H1 (cell line): ENCODE data around the gene CNGB1. TPM values are rescaled to one million over a fixed set of nuclear protein-coding genes. Genes with fewer than 3 reads are reported as not detected.

Source experiments
- CTCF ChIA-PET: fragments of 300-600 bp; sonication (Branson Sonifier 250); formaldehyde crosslinking; loops from one replicate; lab custom pipeline; 2021; ENCODE audit not compliant: partially characterized antibody; lab: Charles Lee
- POLR2A ChIA-PET: fragments of 300-600 bp; sonication (Branson Sonifier 250); formaldehyde crosslinking; loops from one replicate; lab custom pipeline; 2021; ENCODE audit warnings: inconsistent platforms; ENCODE audit not compliant: partially characterized antibody; lab: Charles Lee
- DNase-seq, 2 experiments: peaks; one replicate each; pipeline versions ENCODE4 v3.0.0 to v3.0.0-alpha.2; 2010 to 2022; ENCODE audit warnings: low spot score in 2 of 2, low read depth in 1 of 2, mixed read lengths in 1 of 2
- FAIRE-seq: peaks from 2 replicates; lab custom pipeline; 2011; peaks lifted over from hg19 to GRCh38; lab: Jason Lieb, UNC
- H2AFZ ChIP-seq: 2 replicates; pipeline ENCODE4 v1.8.1; 2012; ENCODE audit warnings: low read length, inconsistent platforms
- H2AK5ac ChIP-seq: 2 replicates; pipeline ENCODE4 v1.6.1; 2013; ENCODE audit warnings: low read depth, low read length
- H2BK120ac ChIP-seq: replicated peaks from 2 replicates; pipeline ENCODE3; 2013; ENCODE audit warnings: low read depth, low read length, inconsistent platforms
- H2BK12ac ChIP-seq: 2 replicates; pipeline ENCODE4 v1.6.1; 2013; ENCODE audit warnings: low read depth, low read length
- H2BK15ac ChIP-seq: 2 replicates; pipeline ENCODE4 v1.6.1; 2013; ENCODE audit warnings: low read length
- H2BK20ac ChIP-seq: 2 replicates; pipeline ENCODE4 v1.6.1; 2013; ENCODE audit warnings: low read length
- H2BK5ac ChIP-seq: 2 replicates; pipeline ENCODE4 v1.6.1; 2013; ENCODE audit warnings: low read depth, low read length
- H3K14ac ChIP-seq: 2 replicates; pipeline ENCODE4 v1.6.1; 2013; ENCODE audit warnings: inconsistent platforms; ENCODE audit not compliant: insufficient read length
- H3K18ac ChIP-seq: 2 replicates; pipeline ENCODE4 v1.6.1; 2013; ENCODE audit warnings: low read length; ENCODE audit errors: extremely low read depth
- H3K23ac ChIP-seq: 2 replicates; pipeline ENCODE4 v1.6.1; 2013; ENCODE audit warnings: inconsistent platforms; ENCODE audit not compliant: insufficient read length
- H3K23me2 ChIP-seq: 2 replicates; pipeline ENCODE4 v1.6.1; 2013; ENCODE audit warnings: low read depth, low read length
- H3K27ac ChIP-seq: 2 replicates; pipeline ENCODE4 v1.6.1; 2011; ENCODE audit warnings: low read depth, low read length, inconsistent platforms
- H3K27me3 ChIP-seq, 4 experiments: replicated peaks in 1 of 4; 1 replicate in 1 of 4; 2 replicates in 3 of 4; pipeline versions ENCODE4 v1.6.1 to v1.8.1; 2011 to 2013; ENCODE audit warnings: low read length in 3 of 4, mild to moderate bottlenecking in 3 of 4, inconsistent platforms in 2 of 4, mixed read lengths in 2 of 4, moderate library complexity in 1 of 4; ENCODE audit not compliant: control insufficient read depth in 3 of 4, insufficient read depth in 3 of 4; ENCODE audit errors: extremely low read depth in 1 of 4
- H3K36me3 ChIP-seq, 4 experiments: 2 replicates each; pipeline versions ENCODE4 v1.6.1 to v1.8.1; 2011 to 2013; ENCODE audit warnings: mild to moderate bottlenecking in 4 of 4, low read length in 3 of 4, moderate library complexity in 2 of 4, control low read depth in 1 of 4, inconsistent platforms in 1 of 4; ENCODE audit not compliant: insufficient read depth in 4 of 4, control insufficient read depth in 2 of 4
- H3K4ac ChIP-seq: replicated peaks from 2 replicates; pipeline ENCODE3; 2013; ENCODE audit warnings: low read length, low read depth, mixed read lengths, inconsistent platforms; ENCODE audit not compliant: insufficient read length
- H3K4me1 ChIP-seq, 4 experiments: replicated peaks in 1 of 4; 1 replicate in 1 of 4; 2 replicates in 3 of 4; pipeline versions ENCODE4 v1.6.1 to v1.8.1; 2011 to 2013; ENCODE audit warnings: low read length in 3 of 4, inconsistent platforms in 2 of 4, mixed read lengths in 1 of 4; ENCODE audit not compliant: insufficient read depth in 4 of 4, control insufficient read depth in 3 of 4
- H3K4me2 ChIP-seq, 2 experiments: 2 replicates each; pipeline versions ENCODE4 v1.6.1 to v1.8.1; 2011 to 2013; ENCODE audit warnings: low read depth in 2 of 2, low read length in 2 of 2, control low read depth in 1 of 2, inconsistent platforms in 1 of 2, mild to moderate bottlenecking in 1 of 2; ENCODE audit not compliant: insufficient read depth in 1 of 2
- H3K4me3 ChIP-seq, 4 experiments: fragments of 200-600, 300-600 bp in 1 of 4; sonication (generic), shearing (Covaris generic), sonication (Bioruptor Twin) in 1 of 4; 2 replicates each; pipeline versions ENCODE4 v1.5.1 to v1.8.1; 2011 to 2016; ENCODE audit warnings: low read length in 4 of 4, low read depth in 3 of 4, control low read depth in 2 of 4, inconsistent platforms in 2 of 4, mild to moderate bottlenecking in 2 of 4, mixed read lengths in 1 of 4, moderate library complexity in 1 of 4; ENCODE audit not compliant: insufficient read depth in 2 of 4; ENCODE audit errors: extremely low read depth in 1 of 4
- H3K56ac ChIP-seq: replicated peaks from 2 replicates; pipeline ENCODE3; 2013; ENCODE audit warnings: low read depth, mild to moderate bottlenecking, mixed read lengths, low read length, inconsistent platforms; ENCODE audit not compliant: insufficient read length
- H3K79me1 ChIP-seq: 2 replicates; pipeline ENCODE4 v1.6.1; 2013; ENCODE audit warnings: low read depth, low read length, control low read depth
- H3K79me2 ChIP-seq, 2 experiments: 2 replicates each; pipeline versions ENCODE4 v1.6.1 to v1.8.1; 2012 to 2013; ENCODE audit warnings: low read length in 2 of 2, mild to moderate bottlenecking in 2 of 2, inconsistent platforms in 1 of 2; ENCODE audit not compliant: insufficient read depth in 2 of 2, control insufficient read depth in 1 of 2
- H3K9ac ChIP-seq, 4 experiments: replicated peaks in 1 of 4; 1 replicate in 1 of 4; 2 replicates in 3 of 4; pipeline versions ENCODE4 v1.6.1 to v1.8.1; 2011 to 2013; ENCODE audit warnings: low read depth in 3 of 4, low read length in 3 of 4, control low read depth in 2 of 4, mild to moderate bottlenecking in 2 of 4, moderate library complexity in 2 of 4, inconsistent platforms in 1 of 4; ENCODE audit errors: extremely low read depth in 1 of 4
- H3K9me3 ChIP-seq, 2 experiments: 2 replicates each; pipeline versions ENCODE4 v1.6.1 to v1.8.1; 2012 to 2013; ENCODE audit warnings: mild to moderate bottlenecking in 2 of 2, moderate library complexity in 2 of 2, control low read depth in 1 of 2, inconsistent platforms in 1 of 2, low read depth in 1 of 2, low read length in 1 of 2, mixed read lengths in 1 of 2; ENCODE audit not compliant: insufficient read depth in 2 of 2
- H4K20me1 ChIP-seq, 2 experiments: replicated peaks in 1 of 2; 2 replicates each; pipeline versions ENCODE3 to v1.8.1; 2011 to 2013; ENCODE audit warnings: inconsistent platforms in 2 of 2, low read length in 2 of 2, mild to moderate bottlenecking in 1 of 2; ENCODE audit not compliant: insufficient read depth in 2 of 2, control insufficient read depth in 1 of 2
- H4K5ac ChIP-seq: 2 replicates; pipeline ENCODE4 v1.6.1; 2013; ENCODE audit warnings: low read length, low read depth, mixed read lengths, inconsistent platforms; ENCODE audit not compliant: insufficient read length
- H4K8ac ChIP-seq: 2 replicates; pipeline ENCODE4 v1.8.0; 2013; ENCODE audit warnings: mild to moderate bottlenecking, moderate library complexity, low read length, inconsistent platforms; ENCODE audit not compliant: insufficient read depth; ENCODE audit errors: extremely low read depth
- H4K91ac ChIP-seq: replicated peaks from 2 replicates; pipeline ENCODE3; 2013; ENCODE audit warnings: low read length, mixed read lengths, inconsistent platforms; ENCODE audit not compliant: insufficient read length
- SP4 ChIP-seq: IDR thresholded peaks from 2 replicates; pipeline ENCODE4 v1.6.1; 2012; ENCODE audit warnings: low read length, inconsistent platforms
- WGBS, 2 experiments: shearing (Covaris generic) in 1 of 2; methylation state at CpG; one replicate each; pipeline versions ENCODE4 v1.1.6 to v1.1.7; 2013 to 2015; ENCODE audit warnings: low lambda C conversion rate in 2 of 2, mixed read lengths in 2 of 2, inconsistent platforms in 1 of 2, low coverage in 1 of 2, missing lambda C conversion rate in 1 of 2; ENCODE audit not compliant: insufficient replicate concordance in 2 of 2, insufficient coverage in 1 of 2, insufficient read length in 1 of 2; ENCODE audit errors: extremely low coverage in 1 of 2, missing lambda C conversion rate in 1 of 2; 5-methylcytosine and 5-hydroxymethylcytosine counted together
- polyA plus RNA-seq, 7 experiments: library from polyadenylated mRNA; depleted of rRNA in 3 of 7; stranded (reverse) in 5 of 7; unstranded in 2 of 7; fragments of >200 nt in 5 of 7; fragments of 200-250 nt in 2 of 7; gene quantifications; 1 replicate in 5 of 7; 2 replicates in 1 of 7; 4 replicates in 1 of 7; pipeline versions ENCODE4 v1.2.1 to v1.2.3, GENCODE V29; 2011 to 2013; ENCODE audit warnings: missing spikeins in 2 of 7, mixed read lengths in 2 of 7
- total RNA-seq: library from RNA; stranded (reverse); fragmentation: NEBNext Ultra II Directional; extraction: Animal tissue kit (Norgen Biotek cat#: 25700); gene quantifications from 2 replicates; pipeline ENCODE4 v1.2.1, GENCODE V29; 2021

Gene CNGB1
- total and polyA plus RNA-seq, 2 of the 8 experiments (the other 6 are each of a cell fraction or from before 2014, with no cell fraction given), result not detected

DNA sequence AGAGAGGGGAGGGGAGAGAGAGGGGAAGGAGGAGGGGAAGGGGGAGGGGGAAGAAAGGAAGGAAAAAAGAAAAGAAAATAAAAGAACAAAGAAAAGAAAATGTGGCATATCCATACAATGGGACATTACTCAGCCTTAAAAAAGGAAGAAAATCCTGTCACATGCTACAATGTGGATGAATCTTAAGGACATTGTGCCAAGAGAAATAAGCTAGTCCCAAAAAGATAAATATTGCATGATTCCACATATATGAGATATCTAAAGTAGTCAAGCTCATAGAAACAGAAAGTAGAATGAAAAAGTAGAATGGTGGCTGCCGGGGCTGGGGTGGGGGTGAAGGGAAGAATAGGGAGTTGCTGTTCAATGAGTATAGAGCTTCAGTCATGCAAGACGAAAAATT lies 40.4 kb downstream of the CNGB1 start:
- Histone ChIP-seq H3K56ac (no peak overlapping the region), H3K18ac (no peak overlapping the region), H3K4me1 (peaks cover 0 to 2% (median 0%) of the 10 kb centered on the region in 4 experiments; a peak in 1 of 7 replicates), H2AK5ac (no peak overlapping the region), H3K4ac (no peak overlapping the region), H3K4me2 (no peak overlapping the region), H3K23ac (no peak overlapping the region), H3K36me3 (no peaks in the 10 kb centered on the region), H4K5ac (no peak overlapping the region), H3K9ac (no peak overlapping the region), H2BK120ac (no peak overlapping the region), H3K79me2 (no peaks in the 10 kb centered on the region), H2AFZ (no peak overlapping the region), H4K8ac (no peak overlapping the region), H2BK5ac (no peak overlapping the region), H3K79me1 (no peaks in the 10 kb centered on the region), H3K4me3 (no peak overlapping the region), H3K14ac (no peak overlapping the region), H4K20me1 (no peaks in the 10 kb centered on the region), H4K91ac (no peak overlapping the region), H3K27ac (no peak overlapping the region), H2BK20ac (no peak overlapping the region), H2BK15ac (no peak overlapping the region), H3K9me3 (no peaks in the 10 kb centered on the region), H3K27me3 (no peaks in the 10 kb centered on the region; a peak in 1 of 7 replicates), H3K23me2 (no peaks in the 10 kb centered on the region), H2BK12ac (no peak overlapping the region)
- 87% methylated on average over 2 of the region's 2 CpGs; no CpG with 5 or more reads in 1 of the 2 experiments for WGBS, 2 experiments
- TF ChIP-seq SP4, result no peak
- DNase-seq, result no peak
- no peak for FAIRE-seq
- CTCF ChIA-PET, result interaction anchor here (0.7 to 3.6 kb wide), 7 partner anchors 9 to 176 kb away, joined by 3 to 34 read pairs (median 5); no protein-coding TSS in a partner anchor
- POLR2A ChIA-PET, result no interaction called here
